SK-N-SH (cell line): ENCODE data around the gene PXDN. TPM values are rescaled to one million over a fixed set of nuclear protein-coding genes. Genes with fewer than 3 reads are reported as not detected.

Experiments
- CTCF ChIA-PET: fragments of 300-600, 350-600 bp; formaldehyde crosslinking; extraction: SDS; loops from one replicate; lab custom pipeline; 2021; lab: Yijun Ruan, JAX
- POLR2A ChIA-PET: fragments of 350-600 bp; sonication (Branson Sonifier 250); formaldehyde crosslinking; extraction: SDS; loops from one replicate; lab custom pipeline; 2020; ENCODE audit warnings: antibody characterized with exemption, inconsistent platforms; lab: Yijun Ruan, JAX
- DNase-seq: peaks from one replicate; pipeline ENCODE4 v3.0.0; 2012
- H2AFZ ChIP-seq: fragments of 200-600 bp; sonication (generic); 2 replicates; pipeline ENCODE4 v1.8.1; 2016; ENCODE audit warnings: antibody characterized with exemption, mild to moderate bottlenecking, low read depth
- H3F3A ChIP-seq: fragments of 200-600 bp; sonication (generic); replicated peaks from 2 replicates; pipeline ENCODE3; 2016; ENCODE audit warnings: antibody characterized with exemption, mild to moderate bottlenecking; ENCODE audit not compliant: insufficient read depth
- H3K27ac ChIP-seq, 2 experiments: fragments of 200-500 bp in 1 of 2; fragments of 200-600 bp in 1 of 2; sonication (Bioruptor generic) in 1 of 2; sonication (generic), shearing (Covaris generic) in 1 of 2; 2 replicates each; pipeline versions ENCODE4 v1.5.1 to v1.6.1; 2014 to 2016; ENCODE audit warnings: low read depth in 2 of 2, inconsistent platforms in 1 of 2, low read length in 1 of 2, mild to moderate bottlenecking in 1 of 2, mixed read lengths in 1 of 2
- H3K27me3 ChIP-seq: fragments of 200-600 bp; sonication (generic), shearing (Covaris generic); 2 replicates; pipeline ENCODE4 v1.6.1; 2016; ENCODE audit warnings: mixed run types; ENCODE audit not compliant: insufficient read depth
- H3K36me3 ChIP-seq, 2 experiments: fragments of 200-500 bp in 1 of 2; fragments of 200-600 bp in 1 of 2; sonication (Bioruptor generic) in 1 of 2; sonication (generic) in 1 of 2; replicated peaks in 1 of 2; 2 replicates each; pipeline versions ENCODE3 to v1.5.1; 2014 to 2016; ENCODE audit warnings: low read length in 1 of 2, mild to moderate bottlenecking in 1 of 2; ENCODE audit not compliant: insufficient read depth in 2 of 2, control insufficient read depth in 1 of 2
- H3K4me1 ChIP-seq, 2 experiments: fragments of 200-500 bp in 1 of 2; fragments of 200-600 bp in 1 of 2; sonication (Bioruptor generic) in 1 of 2; sonication (generic), shearing (Covaris generic) in 1 of 2; 2 replicates each; pipeline versions ENCODE4 v1.5.1 to v1.6.1; 2014 to 2016; ENCODE audit warnings: low read depth in 1 of 2, low read length in 1 of 2, mixed run types in 1 of 2; ENCODE audit not compliant: insufficient read depth in 2 of 2, control insufficient read depth in 1 of 2
- H3K4me2 ChIP-seq: fragments of 200-600 bp; sonication (generic), shearing (Covaris generic); 2 replicates; pipeline ENCODE4 v1.6.1; 2017; ENCODE audit warnings: mixed run types
- H3K4me3 ChIP-seq, 2 experiments: fragments of 200-500 bp in 1 of 2; fragments of 200-600 bp in 1 of 2; sonication (Bioruptor generic) in 1 of 2; sonication (generic), shearing (Covaris generic) in 1 of 2; 2 replicates each; pipeline versions ENCODE4 v1.5.1 to v1.8.1; 2014 to 2016; ENCODE audit warnings: low read depth in 2 of 2, inconsistent platforms in 1 of 2, low read length in 1 of 2, mild to moderate bottlenecking in 1 of 2, mixed read lengths in 1 of 2, moderate library complexity in 1 of 2
- H3K79me2 ChIP-seq: fragments of 200-600 bp; sonication (generic); 2 replicates; pipeline ENCODE4 v1.8.1; 2017; ENCODE audit warnings: mild to moderate bottlenecking; ENCODE audit not compliant: insufficient read depth
- H3K9ac ChIP-seq: fragments of 200-600 bp; sonication (generic); 2 replicates; pipeline ENCODE4 v1.6.1; 2017; ENCODE audit warnings: mixed run types
- H3K9me2 ChIP-seq: fragments of 200-600 bp; sonication (generic); 2 replicates; pipeline ENCODE4 v1.6.1; 2017; ENCODE audit warnings: mixed run types
- H3K9me3 ChIP-seq: fragments of 200-600 bp; sonication (generic); 2 replicates; pipeline ENCODE4 v1.6.1; 2017; ENCODE audit warnings: mixed run types, mild to moderate bottlenecking, moderate library complexity
- H4K20me1 ChIP-seq: fragments of 200-600 bp; sonication (generic); 2 replicates; pipeline ENCODE4 v1.6.1; 2017; ENCODE audit warnings: mild to moderate bottlenecking, mixed run types; ENCODE audit not compliant: insufficient read depth
- CTCF ChIP-seq: fragments of 200-600 bp; sonication (generic); IDR thresholded peaks from 2 replicates; pipeline ENCODE4 v1.6.1; 2017; ENCODE audit warnings: antibody characterized with exemption, mild to moderate bottlenecking, moderate library complexity
- EP300 ChIP-seq, 2 experiments: IDR thresholded peaks; 2 replicates each; pipeline versions ENCODE4 v1.4.0 to v1.6.1; 2012; ENCODE audit warnings: borderline replicate concordance in 1 of 2, low read depth in 1 of 2, low read length in 1 of 2
- GABPA ChIP-seq: IDR thresholded peaks from 2 replicates; pipeline ENCODE4 v1.4.0; 2012; ENCODE audit warnings: low read depth, mild to moderate bottlenecking
- IRF3 ChIP-seq: fragments of 150-350 bp; IDR thresholded peaks from 2 replicates; pipeline ENCODE4 v1.6.1; 2016; ENCODE audit warnings: mild to moderate bottlenecking, low read depth, low read length
- MAX ChIP-seq: IDR thresholded peaks from 2 replicates; pipeline ENCODE4 v1.4.0; 2012; ENCODE audit warnings: low read depth
- MXI1 ChIP-seq: IDR thresholded peaks from 2 replicates; pipeline ENCODE4 v1.6.1; 2012; ENCODE audit warnings: mild to moderate bottlenecking, low read depth, low read length, improper control_type of control experiment
- NFIC ChIP-seq: IDR thresholded peaks from 2 replicates; pipeline ENCODE4 v1.4.0; 2012; ENCODE audit warnings: borderline replicate concordance
- NRF1 ChIP-seq: IDR thresholded peaks from 2 replicates; pipeline ENCODE4 v1.6.1; 2012; ENCODE audit warnings: low read depth, mild to moderate bottlenecking, low read length
- PBX3 ChIP-seq: IDR thresholded peaks from 2 replicates; pipeline ENCODE4; 2012
- POLR2AphosphoS5 ChIP-seq: IDR thresholded peaks from 2 replicates; pipeline ENCODE4 v1.6.1; 2012; ENCODE audit warnings: low read depth, low read length
- RAD21 ChIP-seq: IDR thresholded peaks from 2 replicates; pipeline ENCODE4 v1.6.1; 2012; ENCODE audit warnings: mild to moderate bottlenecking, low read length
- RCOR1 ChIP-seq: fragments of 150-350 bp; IDR thresholded peaks from 2 replicates; pipeline ENCODE4 v1.6.1; 2017; ENCODE audit warnings: antibody characterized with exemption, low read length
- RXRA ChIP-seq: IDR thresholded peaks from 2 replicates; pipeline ENCODE4 v1.4.0; 2012; ENCODE audit warnings: low read depth, mild to moderate bottlenecking, borderline replicate concordance
- SIN3A ChIP-seq: IDR thresholded peaks from 2 replicates; pipeline ENCODE4 v1.6.1; 2012; ENCODE audit warnings: low read depth, mild to moderate bottlenecking, low read length, moderate library complexity, borderline replicate concordance
- SMC3 ChIP-seq: IDR thresholded peaks from 2 replicates; pipeline ENCODE4 v1.6.1; 2012; ENCODE audit warnings: low read depth, low read length, improper control_type of control experiment
- TAF1 ChIP-seq: IDR thresholded peaks from 2 replicates; pipeline ENCODE4 v1.6.1; 2012; ENCODE audit warnings: low read depth, mild to moderate bottlenecking, low read length, moderate library complexity, borderline replicate concordance
- TCF12 ChIP-seq: IDR thresholded peaks from 2 replicates; pipeline ENCODE4 v1.4.0; 2012
- TEAD4 ChIP-seq: IDR thresholded peaks from 2 replicates; pipeline ENCODE4 v1.4.0; 2012; ENCODE audit warnings: mild to moderate bottlenecking, borderline replicate concordance; ENCODE audit not compliant: insufficient read depth
- ZBTB33 ChIP-seq: IDR thresholded peaks from 2 replicates; pipeline ENCODE4 v1.4.0; 2012; ENCODE audit warnings: low read depth, borderline replicate concordance
- WGBS: methylation state at CpG from one replicate; pipeline ENCODE4 v1.1.6; 2017; ENCODE audit warnings: low lambda C conversion rate; 5-methylcytosine and 5-hydroxymethylcytosine counted together
- polyA plus RNA-seq, 3 experiments: library from polyadenylated mRNA; depleted of rRNA; stranded (reverse); fragments of >200 nt; gene quantifications; 2 replicates each; pipeline ENCODE4 v1.2.3, GENCODE V29; 2012

The PXDN gene
- polyA plus RNA-seq, 1 of the 3 experiments (the other 2 are of a cell fraction) = 146 TPM

GRCh38 chr2:1633936-1634587 lies 110.3 kb downstream of the PXDN start:
- ChIA-PET POLR2A (no interaction called here), CTCF (interaction anchor here (0.7 to 2.9 kb wide), 6 partner anchors 9 to 143 kb away, joined by 3 to 12 read pairs (median 6); no protein-coding TSS in a partner anchor)
- TF ChIP-seq NFIC (no peak), PBX3 (no peak), IRF3 (no peak), TCF12 (no peak), RXRA (no peak), CTCF (no peak), MXI1 (no peak), RCOR1 (no peak), POLR2AphosphoS5 (no peak), NRF1 (no peak), GABPA (no peak)
- no peak for DNase-seq
- Histone ChIP-seq H3K36me3 (peaks cover 49 to 91% of the 10 kb centered on the region in 2 experiments), H3K9ac (no peak overlapping the region), H4K20me1 (no peaks in the 10 kb centered on the region), H3K9me3 (no peaks in the 10 kb centered on the region), H3K79me2 (no peaks in the 10 kb centered on the region), H3K4me1 (peaks cover 0 to 4% of the 10 kb centered on the region in 2 experiments; a peak in 1 of 4 replicates), H2AFZ (no peak overlapping the region), H3K4me3 (no peak overlapping the region), H3F3A (no peaks in the 10 kb centered on the region), H3K27ac (no peak overlapping the region), H3K27me3 (no peaks in the 10 kb centered on the region), H3K9me2 (no peaks in the 10 kb centered on the region), H3K4me2 (no peak overlapping the region)
- 88% methylated on average over 18 of the region's 18 CpGs for WGBS

GRCh38 chr2:1633092-1633671 lies 111.1 kb downstream of the PXDN start:
- Histone ChIP-seq H3K4me3 (no peak overlapping the region), H3K4me1 (peaks cover 0 to 4% of the 10 kb centered on the region in 2 experiments; a peak in 1 of 4 replicates), H3K4me2 (no peak overlapping the region), H3F3A (no peaks in the 10 kb centered on the region), H3K79me2 (no peaks in the 10 kb centered on the region), H3K27me3 (no peaks in the 10 kb centered on the region), H3K9me3 (no peaks in the 10 kb centered on the region), H4K20me1 (no peaks in the 10 kb centered on the region), H3K9ac (no peak overlapping the region), H2AFZ (no peak overlapping the region), H3K9me2 (no peaks in the 10 kb centered on the region), H3K27ac (no peak overlapping the region), H3K36me3 (peaks cover 49 to 82% of the 10 kb centered on the region in 2 experiments)
- POLR2A ChIA-PET = no interaction called here
- 87% methylated on average over 17 of the region's 17 CpGs for WGBS
- CTCF ChIA-PET = interaction anchor here (0.7 to 2.9 kb wide), 8 partner anchors 10 to 144 kb away, joined by 3 to 12 read pairs (median 4); no protein-coding TSS in a partner anchor
- no peak for DNase-seq
- TF ChIP-seq SIN3A (no peak), TEAD4 (no peak), POLR2AphosphoS5 (no peak), MAX (no peak), SMC3 (no peak), GABPA (no peak), TCF12 (no peak), TAF1 (no peak), MXI1 (no peak), ZBTB33 (no peak), RAD21 (no peak), EP300 (IDR thresholded peaks at IDR 0.05; ENCODE audit: borderline replicate concordance in 1 of 2, low read depth in 1 of 2, low read length in 1 of 2) (no peak)
